Measurements from ENCODE around the gene PRDM16. TPM values are rescaled to one million over a fixed set of nuclear protein-coding genes. Genes with fewer than 3 reads are reported as not detected.

The PRDM16 gene
- polyA plus RNA-seq, 1 donor (not counting 4 experiments of a cell fraction or from before 2014, with no cell fraction given): 0.05 TPM

GRCh38 chr1:3115275-3116149, 46.5 kb downstream of the PRDM16 start:
- no peak overlapping the region for H2AFZ ChIP-seq (ENCODE audit: control insufficient read depth, low read length)
- no peak for DNase-seq (ENCODE audit: low read depth, low spot score)
- no peaks in the 10 kb centered on the region for H3K9me1 ChIP-seq (ENCODE audit: control insufficient read depth, extremely low read depth, insufficient read depth, low read length)
- TF ChIP-seq EZH2 (IDR thresholded peaks at IDR 0.05; ENCODE audit: low read length) (no peak), CTCF (optimal IDR thresholded peaks at IDR 0.05 in 1 of 3, IDR thresholded peaks at IDR 0.05 in 1 of 3, conservative IDR thresholded peaks at IDR 0.05 in 1 of 3; ENCODE audit: extremely low read depth in 1 of 3, insufficient read depth in 2 of 3, low read length in 3 of 3) (no peak)
- H3K27ac ChIP-seq (ENCODE audit: control insufficient read depth, insufficient read depth, low read length): no peak overlapping the region
- peaks cover 15% of the 10 kb centered on the region for H3K9me3 ChIP-seq (ENCODE audit: control insufficient read depth, low read depth, low read length)
- H3K9ac ChIP-seq (ENCODE audit: control insufficient read depth, extremely low read depth, insufficient read depth, low read length): no peak overlapping the region
- FAIRE-seq: no peak
- no peak overlapping the region for H3K4me3 ChIP-seq (ENCODE audit: control insufficient read depth in 2 of 3, extremely low read depth in 1 of 3, insufficient read depth in 2 of 3, low read depth in 1 of 3, low read length in 3 of 3)
- H3K79me2 ChIP-seq (ENCODE audit: control insufficient read depth, insufficient read depth, low read length): no peaks in the 10 kb centered on the region
- peaks cover 4% of the 10 kb centered on the region for H3K27me3 ChIP-seq (ENCODE audit: control insufficient read depth, extremely low read depth, insufficient read depth, low read length)
- H3K4me2 ChIP-seq (ENCODE audit: control insufficient read depth, extremely low read depth, insufficient read depth, low read depth, low read length): no peak overlapping the region
- no peaks in the 10 kb centered on the region for H3K4me1 ChIP-seq (ENCODE audit: control insufficient read depth, extremely low read depth, insufficient read depth, low read length)
- dilution Hi-C loops (cut with MboI; ENCODE audit: extremely low pct_ligation_motif_present, low sequenced_read_pairs): no loop called here
- no peaks in the 10 kb centered on the region for H4K20me1 ChIP-seq (ENCODE audit: control insufficient read depth, extremely low read depth, insufficient read depth, low read length)
- H3K36me3 ChIP-seq (ENCODE audit: control insufficient read depth in 2 of 2, extremely low read depth in 1 of 2, insufficient read depth in 2 of 2, low read length in 2 of 2): no peaks in the 10 kb centered on the region

GRCh38 chr1:3116150-3116510, 47.1 kb downstream of the PRDM16 start:
- TF ChIP-seq EZH2 (IDR thresholded peaks at IDR 0.05; ENCODE audit: low read length) (no peak), CTCF (optimal IDR thresholded peaks at IDR 0.05 in 1 of 3, IDR thresholded peaks at IDR 0.05 in 1 of 3, conservative IDR thresholded peaks at IDR 0.05 in 1 of 3; ENCODE audit: extremely low read depth in 1 of 3, insufficient read depth in 2 of 3, low read length in 3 of 3) (no peak)
- H3K9ac ChIP-seq (ENCODE audit: control insufficient read depth, extremely low read depth, insufficient read depth, low read length): no peak overlapping the region
- no peaks in the 10 kb centered on the region for H3K36me3 ChIP-seq (ENCODE audit: control insufficient read depth in 2 of 2, extremely low read depth in 1 of 2, insufficient read depth in 2 of 2, low read length in 2 of 2)
- no peaks in the 10 kb centered on the region for H4K20me1 ChIP-seq (ENCODE audit: control insufficient read depth, extremely low read depth, insufficient read depth, low read length)
- no peaks in the 10 kb centered on the region for H3K9me1 ChIP-seq (ENCODE audit: control insufficient read depth, extremely low read depth, insufficient read depth, low read length)
- H3K79me2 ChIP-seq (ENCODE audit: control insufficient read depth, insufficient read depth, low read length): no peaks in the 10 kb centered on the region
- peaks cover 15% of the 10 kb centered on the region for H3K9me3 ChIP-seq (ENCODE audit: control insufficient read depth, low read depth, low read length)
- dilution Hi-C loops (cut with MboI; ENCODE audit: extremely low pct_ligation_motif_present, low sequenced_read_pairs): no loop called here
- no peak overlapping the region for H3K4me2 ChIP-seq (ENCODE audit: control insufficient read depth, extremely low read depth, insufficient read depth, low read depth, low read length)
- H3K4me1 ChIP-seq (ENCODE audit: control insufficient read depth, extremely low read depth, insufficient read depth, low read length): no peaks in the 10 kb centered on the region
- DNase-seq (ENCODE audit: low read depth, low spot score): no peak
- no peak overlapping the region for H3K27ac ChIP-seq (ENCODE audit: control insufficient read depth, insufficient read depth, low read length)
- H2AFZ ChIP-seq (ENCODE audit: control insufficient read depth, low read length): no peak overlapping the region
- FAIRE-seq: no peak
- H3K4me3 ChIP-seq (ENCODE audit: control insufficient read depth in 2 of 3, extremely low read depth in 1 of 3, insufficient read depth in 2 of 3, low read depth in 1 of 3, low read length in 3 of 3): no peak overlapping the region
- peaks cover 4% of the 10 kb centered on the region for H3K27me3 ChIP-seq (ENCODE audit: control insufficient read depth, extremely low read depth, insufficient read depth, low read length)
